Activated CD8-positive, alpha-beta memory T cell treated with anti-CD3 and anti-CD28 coated beads, Interleukin-2, amount 10 ng/mL, durations not matched to agents 7 days and 5 days (primary cell): ENCODE results near the gene LDB2. TPM values are rescaled to one million over a fixed set of nuclear protein-coding genes. Genes with fewer than 3 reads are reported as not detected.

Experiments used
- ATAC-seq: fragments of 150-1000 bp; cut with Tn5 transposase; one replicate; pipeline ENCODE4 v1.10.0; 2021; ENCODE audit warnings: moderate library complexity
- CTCF ChIA-PET: fragments of 350-600 bp; sonication (Branson Sonifier 250); formaldehyde crosslinking; loops from one replicate; lab custom pipeline; 2021; ENCODE audit warnings: antibody characterized with exemption; lab: Charles Lee
- DNase-seq: peaks from one replicate; pipeline ENCODE4 v3.0.0-alpha.2; 2020
- H3K27ac Mint-ChIP-seq: one replicate; pipeline ENCODE4 v1.8.0; 2021; ENCODE audit warnings: mild to moderate bottlenecking, mixed read lengths
- H3K27me3 Mint-ChIP-seq: one replicate; pipeline ENCODE4 v1.8.0; 2021; ENCODE audit warnings: mixed read lengths
- H3K36me3 Mint-ChIP-seq: one replicate; pipeline ENCODE4 v1.8.0; 2021; ENCODE audit warnings: mild to moderate bottlenecking, mixed read lengths
- H3K4me1 Mint-ChIP-seq: one replicate; pipeline ENCODE4 v1.8.0; 2021; ENCODE audit warnings: mixed read lengths
- H3K4me3 Mint-ChIP-seq: one replicate; pipeline ENCODE4 v1.8.0; 2021; ENCODE audit warnings: mild to moderate bottlenecking, moderate library complexity, mixed read lengths
- H3K9me3 Mint-ChIP-seq: one replicate; pipeline ENCODE4 v1.8.0; 2022; ENCODE audit warnings: low read depth, mixed read lengths
- total RNA-seq, 2 experiments: library from RNA; stranded (reverse); gene quantifications; one replicate each; pipeline ENCODE4 v1.2.3, GENCODE V29; 2021

LDB2 gene
- total RNA-seq, 2 experiments from 2014 or later = not detected

- ATAC-seq = no peak
- H3K36me3 Mint-ChIP-seq = no peaks in the 10 kb centered on the region
Measured at GRCh38 chr4:16694173-16694883, 204.1 kb downstream of the LDB2 start.

GRCh38 chr4:16693641-16694040, 204.8 kb downstream of the LDB2 start:
- H3K27me3 Mint-ChIP-seq = no peaks in the 10 kb centered on the region
- H3K27ac Mint-ChIP-seq = no peak overlapping the region
- no peaks in the 10 kb centered on the region for H3K9me3 Mint-ChIP-seq
- ATAC-seq = no peak
- DNase-seq = no peak
- H3K36me3 Mint-ChIP-seq = no peaks in the 10 kb centered on the region
- H3K4me1 Mint-ChIP-seq = no peaks in the 10 kb centered on the region
- H3K4me3 Mint-ChIP-seq = no peak overlapping the region
- CTCF ChIA-PET = no interaction called here

More at GRCh38 chr4:16694173-16694883, 204.1 kb downstream of the LDB2 start:
- CTCF ChIA-PET = no interaction called here
- H3K27ac Mint-ChIP-seq = no peak overlapping the region
- H3K27me3 Mint-ChIP-seq = no peaks in the 10 kb centered on the region
- H3K4me3 Mint-ChIP-seq = no peak overlapping the region
- DNase-seq = no peak
- H3K4me1 Mint-ChIP-seq = no peaks in the 10 kb centered on the region
- H3K9me3 Mint-ChIP-seq = no peaks in the 10 kb centered on the region

- no peaks in the 10 kb centered on the region for H3K36me3 Mint-ChIP-seq
- CTCF ChIA-PET = no interaction called here
Measured at GRCh38 chr4:16692961-16693506, 205.4 kb downstream of the LDB2 start.

GRCh38 chr4:16692524-16692923, 205.9 kb downstream of the LDB2 start:
- Mint-ChIP-seq H3K9me3 (no peaks in the 10 kb centered on the region), H3K4me3 (no peak overlapping the region), H3K27ac (no peak overlapping the region), H3K27me3 (no peaks in the 10 kb centered on the region), H3K36me3 (no peaks in the 10 kb centered on the region), H3K4me1 (no peaks in the 10 kb centered on the region)
- ATAC-seq (no peak), DNase-seq (no peak)
- CTCF ChIA-PET = no interaction called here

More at GRCh38 chr4:16692961-16693506, 205.4 kb downstream of the LDB2 start:
- Mint-ChIP-seq H3K4me1 (no peaks in the 10 kb centered on the region), H3K4me3 (no peak overlapping the region), H3K27me3 (no peaks in the 10 kb centered on the region), H3K27ac (no peak overlapping the region), H3K9me3 (no peaks in the 10 kb centered on the region)
- ATAC-seq (no peak), DNase-seq (no peak)

GRCh38 chr4:16692046-16692445, 206.4 kb downstream of the LDB2 start:
- Mint-ChIP-seq H3K36me3 (no peaks in the 10 kb centered on the region), H3K4me1 (no peaks in the 10 kb centered on the region), H3K4me3 (no peak overlapping the region), H3K9me3 (no peaks in the 10 kb centered on the region), H3K27ac (no peak overlapping the region), H3K27me3 (no peaks in the 10 kb centered on the region)
- DNase-seq = no peak
- ATAC-seq = no peak
- CTCF ChIA-PET = no interaction called here

- DNase-seq = no peak
- no peaks in the 10 kb centered on the region for H3K27me3 Mint-ChIP-seq
- CTCF ChIA-PET = no interaction called here
- no peaks in the 10 kb centered on the region for H3K36me3 Mint-ChIP-seq
- H3K27ac Mint-ChIP-seq = no peak overlapping the region
- H3K4me1 Mint-ChIP-seq = no peaks in the 10 kb centered on the region
- H3K9me3 Mint-ChIP-seq = no peaks in the 10 kb centered on the region
- ATAC-seq = no peak
- H3K4me3 Mint-ChIP-seq = no peak overlapping the region
Measured at GRCh38 chr4:16691450-16691849, 207.0 kb downstream of the LDB2 start.

GRCh38 chr4:16687845-16688244, 210.6 kb downstream of the LDB2 start:
- ATAC-seq = no peak
- Mint-ChIP-seq H3K27me3 (no peaks in the 10 kb centered on the region), H3K27ac (no peak overlapping the region), H3K4me3 (no peak overlapping the region), H3K36me3 (no peaks in the 10 kb centered on the region), H3K4me1 (no peaks in the 10 kb centered on the region), H3K9me3 (no peaks in the 10 kb centered on the region)
- CTCF ChIA-PET = no interaction called here
- no peak for DNase-seq

- Mint-ChIP-seq H3K27me3 (no peaks in the 10 kb centered on the region), H3K9me3 (no peaks in the 10 kb centered on the region), H3K4me1 (no peaks in the 10 kb centered on the region), H3K4me3 (no peak overlapping the region), H3K36me3 (no peaks in the 10 kb centered on the region), H3K27ac (no peak overlapping the region)
- DNase-seq = no peak
- no peak for ATAC-seq
- CTCF ChIA-PET = no interaction called here
Measured at GRCh38 chr4:16687011-16687410, 211.4 kb downstream of the LDB2 start.

- H3K4me1 Mint-ChIP-seq = no peaks in the 10 kb centered on the region
- DNase-seq (no peak), ATAC-seq (no peak)
- CTCF ChIA-PET = no interaction called here
- no peaks in the 10 kb centered on the region for H3K27me3 Mint-ChIP-seq
- no peaks in the 10 kb centered on the region for H3K9me3 Mint-ChIP-seq
- H3K27ac Mint-ChIP-seq = no peak overlapping the region
- H3K36me3 Mint-ChIP-seq = no peaks in the 10 kb centered on the region
- H3K4me3 Mint-ChIP-seq = no peak overlapping the region
Measured at GRCh38 chr4:16686195-16686594, 212.2 kb downstream of the LDB2 start.

- Mint-ChIP-seq H3K27ac (no peak overlapping the region), H3K4me3 (no peak overlapping the region), H3K9me3 (no peaks in the 10 kb centered on the region), H3K4me1 (no peaks in the 10 kb centered on the region), H3K36me3 (no peaks in the 10 kb centered on the region), H3K27me3 (no peaks in the 10 kb centered on the region)
- no peak for DNase-seq
- ATAC-seq = no peak
- CTCF ChIA-PET = no interaction called here
Measured at GRCh38 chr4:16685536-16685935, 212.9 kb downstream of the LDB2 start.

- Mint-ChIP-seq H3K27me3 (no peaks in the 10 kb centered on the region), H3K4me3 (no peak overlapping the region)
Measured at GRCh38 chr4:16684935-16685334, 213.5 kb downstream of the LDB2 start.

GRCh38 chr4:16684097-16684496, 214.3 kb downstream of the LDB2 start:
- no peak overlapping the region for H3K27ac Mint-ChIP-seq
- no peaks in the 10 kb centered on the region for H3K27me3 Mint-ChIP-seq
- ATAC-seq = no peak
- no peak for DNase-seq
- CTCF ChIA-PET = no interaction called here
- H3K36me3 Mint-ChIP-seq = no peaks in the 10 kb centered on the region
- no peaks in the 10 kb centered on the region for H3K4me1 Mint-ChIP-seq
- no peaks in the 10 kb centered on the region for H3K9me3 Mint-ChIP-seq
- no peak overlapping the region for H3K4me3 Mint-ChIP-seq

More at GRCh38 chr4:16684935-16685334, 213.5 kb downstream of the LDB2 start:
- no peak overlapping the region for H3K27ac Mint-ChIP-seq
- H3K36me3 Mint-ChIP-seq = no peaks in the 10 kb centered on the region
- H3K4me1 Mint-ChIP-seq = no peaks in the 10 kb centered on the region
- ATAC-seq (no peak), DNase-seq (no peak)
- CTCF ChIA-PET = no interaction called here
- no peaks in the 10 kb centered on the region for H3K9me3 Mint-ChIP-seq

- Mint-ChIP-seq H3K4me3 (no peak overlapping the region), H3K27me3 (no peaks in the 10 kb centered on the region), H3K4me1 (no peaks in the 10 kb centered on the region), H3K9me3 (no peaks in the 10 kb centered on the region), H3K27ac (no peak overlapping the region), H3K36me3 (no peaks in the 10 kb centered on the region)
- CTCF ChIA-PET = no interaction called here
- no peak for ATAC-seq
- no peak for DNase-seq
Measured at GRCh38 chr4:16682975-16683374, 215.5 kb downstream of the LDB2 start.
